A549 (cell line): ENCODE data around the gene PALLD.
A peak's percentile ranks its signal among the peaks of the same experiment; 100 is the strongest.

Source experiments
- CTCF ChIP-seq: fragments of >200 bp; sonication (Bioruptor Twin); formaldehyde crosslinking; IDR thresholded peaks from 3 replicates; pipeline ENCODE4 v1.5.1; 2016
- JUN ChIP-seq, 2 experiments: fragments of >200 bp; sonication (Bioruptor Twin); formaldehyde crosslinking; IDR thresholded peaks; 2 replicates in 1 of 2; 3 replicates in 1 of 2; pipeline ENCODE4 v1.6.1; 2016 to 2017
- REST ChIP-seq: fragments of 200-600 bp; sonication (generic); IDR thresholded peaks from 2 replicates; pipeline ENCODE4 v1.6.1; 2016; ENCODE audit warnings: antibody characterized with exemption, mild to moderate bottlenecking, moderate library complexity

GRCh38 chr4:168585168-168586091, 88.6 kb downstream of the PALLD start:
- TF ChIP-seq REST (no peak), CTCF (peak; percentile 71), JUN (IDR thresholded peaks at IDR 0.05) (no peak)
